ENCODE measurements around the gene CDH23. TPM values are rescaled to one million over a fixed set of nuclear protein-coding genes. Genes with fewer than 3 reads are reported as not detected.

CDH23 gene
- total and polyA plus RNA-seq, 8 donors = 3.4 to 64.6 (median 9.9) TPM

GRCh38 chr10:71747039-71747531 is 350.4 kb downstream of the CDH23 start:
- Histone ChIP-seq H3K4me3 (no peak overlapping the region), H3K9me3 (no peaks in the 10 kb centered on the region), H3K36me3 (peaks cover 0 to under 1% (median 0%) of the 10 kb centered on the region in 3 donors), H3K27me3 (no peaks in the 10 kb centered on the region), H3K27ac (peak overlapping the region; percentile 20 to 63 (median 40)), H3K4me1 (peaks cover 4 to 21% (median 9%) of the 10 kb centered on the region in 3 donors)
- 73 to 86% methylated on average over 2 of the region's 2 CpGs for WGBS, 2 donors
- TF ChIP-seq CTCF (IDR thresholded peaks at IDR 0.05) = no peak
- peak in 1 of 6 donors; percentile 24 for DNase-seq
- FAIRE-seq = no peak
- intact Hi-C loops (cut with DNase I) = no loop called here
- no peak for ATAC-seq

- TF ChIP-seq CTCF (IDR thresholded peaks at IDR 0.05) = no peak
- ATAC-seq (peak in 2 of 4 donors; percentile 43 to 48), FAIRE-seq (no peak), DNase-seq (peak in 2 of 6 donors; percentile 38 to 42)
- H3K27me3 ChIP-seq = no peaks in the 10 kb centered on the region
- H3K27ac ChIP-seq = peak overlapping the region in 3 of 4 donors; percentile 45 to 63 (median 55)
- 82 to 87% methylated on average over 14 of the region's 14 CpGs for WGBS, 2 donors
- intact Hi-C loops (cut with DNase I) = no loop called here
- no peaks in the 10 kb centered on the region for H3K9me3 ChIP-seq
- no peak overlapping the region for H3K4me3 ChIP-seq
- peaks cover 4 to 21% (median 9%) of the 10 kb centered on the region in 3 donors for H3K4me1 ChIP-seq
- peaks cover 0 to 8% (median 0%) of the 10 kb centered on the region in 3 donors for H3K36me3 ChIP-seq
Observed at GRCh38 chr10:71747551-71748523, 351.1 kb downstream of the CDH23 start.

- WGBS, 2 donors = 74 to 75% methylated on average over 15 of the region's 15 CpGs
- ATAC-seq (peak; percentile 15 to 60 (median 44)), FAIRE-seq (no peak), DNase-seq (peak in 3 of 6 donors; percentile 56 to 65 (median 62))
- H3K36me3 ChIP-seq = peaks cover 0 to 12% (median 0%) of the 10 kb centered on the region in 3 donors
- no peak for TF ChIP-seq CTCF (IDR thresholded peaks at IDR 0.05)
- peaks cover 4 to 21% (median 9%) of the 10 kb centered on the region in 3 donors for H3K4me1 ChIP-seq
- H3K4me3 ChIP-seq = no peak overlapping the region
- no peaks in the 10 kb centered on the region for H3K9me3 ChIP-seq
- intact Hi-C loops (cut with DNase I) = no loop called here
- H3K27me3 ChIP-seq = no peaks in the 10 kb centered on the region
- peak overlapping the region in 3 of 4 donors; percentile 22 to 63 (median 55) for H3K27ac ChIP-seq
Observed at GRCh38 chr10:71748671-71749191, 352.0 kb downstream of the CDH23 start.

GRCh38 chr10:71749396-71749795 is 352.7 kb downstream of the CDH23 start:
- DNase-seq = peak in 1 of 6 donors; percentile 49
- peaks cover 4 to 21% (median 9%) of the 10 kb centered on the region in 3 donors for H3K4me1 ChIP-seq

More at GRCh38 chr10:71749396-71749795, 352.7 kb downstream of the CDH23 start:
- Histone ChIP-seq H3K27me3 (no peaks in the 10 kb centered on the region), H3K9me3 (no peaks in the 10 kb centered on the region), H3K27ac (peak overlapping the region in 3 of 4 donors; percentile 22 to 63 (median 55)), H3K4me3 (no peak overlapping the region), H3K36me3 (peaks cover 0 to 12% (median 0%) of the 10 kb centered on the region in 3 donors)
- intact Hi-C loops (cut with DNase I) = no loop called here
- TF ChIP-seq CTCF (IDR thresholded peaks at IDR 0.05) = no peak
- WGBS, 2 donors = 81 to 84% methylated on average over 4 of the region's 4 CpGs
- ATAC-seq (no peak), FAIRE-seq (no peak)
